Dermis microvascular lymphatic vessel endothelial cell (primary cell): ENCODE data around the gene DNAJB6. TPM values are rescaled to one million over a fixed set of nuclear protein-coding genes. Genes with fewer than 3 reads are reported as not detected.
A peak's percentile ranks its signal among the peaks of the same experiment; 100 is the strongest.

Experiments
- DNase-seq, 2 donors: peaks; one replicate each; pipeline versions ENCODE4 v3.0.0 to v3.0.0-alpha.2; 2010; ENCODE audit warnings: low read depth in 2 of 2
- total RNA-seq: library from RNA; depleted of rRNA; stranded (reverse); fragments of >200 nt; gene quantifications from 2 replicates; pipeline ENCODE4 v1.2.1, GENCODE V29; 2014

The DNAJB6 gene
- total RNA-seq, 1 donor from 2014 or later = 89.1 TPM

GRCh38 chr7:157368955-157369354 is 32.2 kb downstream of the DNAJB6 start:
- no peak for DNase-seq

GRCh38 chr7:157370742-157371141 is 33.9 kb downstream of the DNAJB6 start:
- peak; percentile 70 to 74 for DNase-seq

- DNase-seq = no peak
Observed at GRCh38 chr7:157371296-157371695, 34.5 kb downstream of the DNAJB6 start.

GRCh38 chr7:157372300-157373232 is 35.8 kb downstream of the DNAJB6 start:
- no peak for DNase-seq

GRCh38 chr7:157373493-157373892 is 36.7 kb downstream of the DNAJB6 start:
- DNase-seq = no peak

DNA sequence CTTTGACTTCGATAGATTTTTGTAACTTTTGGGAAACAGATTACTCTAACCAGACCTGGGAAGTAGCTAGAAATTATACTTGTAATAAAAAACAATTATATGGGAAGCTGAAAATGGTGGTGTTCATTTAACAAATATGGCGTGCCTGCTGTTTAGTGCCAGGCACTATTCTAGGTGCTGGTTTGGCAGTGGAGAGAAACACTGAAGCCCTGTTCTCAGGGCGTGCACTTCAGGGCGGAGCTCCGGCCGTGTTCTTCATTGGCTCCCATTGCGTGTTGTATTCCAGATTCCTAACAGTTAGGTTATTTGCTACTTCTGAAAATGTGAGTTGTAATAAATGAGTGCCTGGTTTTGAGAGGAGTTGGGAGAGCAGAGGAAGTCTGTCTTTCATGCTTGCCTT is 38.6 kb downstream of the DNAJB6 start:
- no peak for DNase-seq

GRCh38 chr7:157377436-157378124 is 40.8 kb downstream of the DNAJB6 start:
- DNase-seq = no peak

GRCh38 chr7:157378390-157378789 is 41.6 kb downstream of the DNAJB6 start:
- DNase-seq = no peak

DNA sequence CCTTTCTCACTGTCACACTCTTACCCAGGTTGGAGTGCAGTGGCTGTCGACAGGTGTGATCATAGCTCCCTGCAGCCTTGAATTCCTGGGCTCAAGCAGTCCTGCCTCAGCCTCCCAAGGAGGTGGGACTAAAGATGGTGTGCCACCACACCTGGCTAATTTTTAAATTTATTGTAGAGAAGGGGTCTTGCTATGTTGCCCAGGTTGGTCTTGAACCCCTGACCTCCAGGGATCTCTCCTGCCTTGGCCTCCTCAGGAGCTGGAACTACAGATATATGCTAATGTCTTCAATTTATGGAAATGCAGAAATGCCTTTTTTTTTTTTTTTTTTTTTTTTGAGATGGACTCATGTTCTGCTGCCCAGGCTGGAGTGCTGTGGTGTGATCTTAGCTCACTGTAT is 42.7 kb downstream of the DNAJB6 start:
- DNase-seq = no peak

GRCh38 chr7:157380416-157380815 is 43.6 kb downstream of the DNAJB6 start:
- DNase-seq = no peak

DNA sequence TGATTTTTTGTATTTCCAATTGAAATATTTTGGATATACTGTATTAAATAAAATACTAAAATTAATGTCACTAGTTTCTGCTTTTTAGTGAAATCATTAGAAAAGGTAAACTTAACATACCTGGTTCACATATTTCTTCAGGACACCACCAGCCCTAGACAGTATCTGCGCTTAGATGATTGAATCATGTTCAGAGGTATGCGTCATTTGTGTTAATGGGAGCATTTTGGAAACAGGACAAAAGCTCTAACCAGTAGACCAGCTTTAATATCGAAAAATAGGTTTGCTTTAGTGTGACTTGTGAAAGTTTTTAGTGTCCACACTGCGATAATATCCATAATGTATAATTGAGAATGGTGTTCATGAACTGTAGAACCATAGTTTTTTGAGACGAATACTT is 47.1 kb downstream of the DNAJB6 start:
- no peak for DNase-seq

GRCh38 chr7:157384301-157384700 is 47.5 kb downstream of the DNAJB6 start:
- no peak for DNase-seq

DNA sequence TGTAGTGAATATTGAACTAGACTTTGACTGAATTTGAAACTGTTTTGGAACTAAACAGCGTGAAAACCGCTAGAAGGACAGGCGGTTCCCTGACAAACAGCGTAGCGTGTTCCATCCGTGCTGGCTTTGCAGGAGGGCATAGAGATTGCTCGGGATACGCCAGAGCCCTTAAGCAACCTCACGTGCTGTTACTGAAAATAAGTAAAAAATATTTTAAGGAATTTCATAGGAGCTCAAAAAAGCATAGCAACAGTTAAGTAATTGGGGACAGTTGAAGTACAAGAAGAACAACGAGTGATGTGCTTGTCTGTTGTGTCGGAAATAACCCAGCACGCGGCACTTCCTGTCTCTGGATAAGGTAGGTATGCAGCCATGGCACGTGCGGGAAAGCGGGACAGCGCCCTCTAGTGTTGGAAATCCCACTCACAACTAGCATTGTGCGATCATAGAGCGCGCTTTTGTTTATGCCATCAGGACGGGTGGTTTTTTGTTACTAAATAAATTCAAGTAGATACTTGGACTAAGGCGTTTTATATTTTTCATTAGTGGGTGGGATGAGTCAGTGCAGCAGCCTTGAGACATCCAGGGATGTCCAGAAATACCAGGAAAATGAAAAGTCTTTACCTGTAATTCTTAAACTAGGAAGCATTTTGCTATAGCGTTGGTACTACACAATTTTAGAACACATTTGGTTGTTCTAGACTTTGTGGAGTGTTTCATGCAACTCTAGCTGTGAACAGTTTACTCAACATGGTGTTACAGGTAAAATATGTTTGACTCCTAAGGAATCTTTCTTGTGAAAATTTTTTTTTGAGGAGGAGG is 50.4 kb downstream of the DNAJB6 start:
- peak; percentile 90 to 92 for DNase-seq

- DNase-seq = no peak
Observed at GRCh38 chr7:157388301-157388700, 51.5 kb downstream of the DNAJB6 start.

DNA sequence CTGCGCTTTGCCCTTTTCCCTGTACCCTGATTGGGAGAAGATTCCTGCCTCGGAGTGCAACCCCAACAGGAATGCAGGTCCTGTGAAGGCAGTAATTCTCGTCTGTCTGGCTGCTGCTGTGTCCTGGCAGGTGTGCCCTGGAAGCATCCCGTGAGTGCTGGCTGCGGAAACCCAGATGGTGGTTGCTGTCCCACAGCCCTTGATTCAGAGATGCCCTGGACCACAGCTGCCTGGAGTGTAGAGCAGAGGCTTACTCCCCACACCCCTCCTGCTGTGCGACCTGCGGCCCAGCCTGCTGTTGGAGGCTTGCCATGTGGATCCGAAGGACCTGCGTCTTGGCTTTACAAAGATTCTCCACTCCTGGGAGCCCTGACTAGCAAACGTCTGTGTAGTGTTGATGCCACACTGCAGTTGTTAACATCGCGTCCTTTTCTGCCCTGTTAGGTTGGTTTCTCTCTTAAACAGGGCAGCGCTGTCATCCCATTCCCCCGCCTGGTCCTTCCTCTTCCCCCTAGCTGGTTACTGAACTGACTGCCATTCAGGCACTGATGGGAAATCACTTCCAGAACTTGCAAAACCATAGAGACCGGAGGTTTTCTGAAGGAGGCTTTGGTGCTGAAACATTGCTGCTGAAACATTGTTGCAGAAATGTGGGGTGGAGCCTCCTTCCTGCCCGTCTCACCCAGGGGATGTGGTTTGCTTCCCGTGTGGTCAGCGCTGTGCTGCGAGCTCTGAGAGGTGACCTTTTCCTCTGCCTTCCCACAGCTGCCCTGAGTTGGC is 53.3 kb downstream of the DNAJB6 start:
- no peak for DNase-seq

DNA sequence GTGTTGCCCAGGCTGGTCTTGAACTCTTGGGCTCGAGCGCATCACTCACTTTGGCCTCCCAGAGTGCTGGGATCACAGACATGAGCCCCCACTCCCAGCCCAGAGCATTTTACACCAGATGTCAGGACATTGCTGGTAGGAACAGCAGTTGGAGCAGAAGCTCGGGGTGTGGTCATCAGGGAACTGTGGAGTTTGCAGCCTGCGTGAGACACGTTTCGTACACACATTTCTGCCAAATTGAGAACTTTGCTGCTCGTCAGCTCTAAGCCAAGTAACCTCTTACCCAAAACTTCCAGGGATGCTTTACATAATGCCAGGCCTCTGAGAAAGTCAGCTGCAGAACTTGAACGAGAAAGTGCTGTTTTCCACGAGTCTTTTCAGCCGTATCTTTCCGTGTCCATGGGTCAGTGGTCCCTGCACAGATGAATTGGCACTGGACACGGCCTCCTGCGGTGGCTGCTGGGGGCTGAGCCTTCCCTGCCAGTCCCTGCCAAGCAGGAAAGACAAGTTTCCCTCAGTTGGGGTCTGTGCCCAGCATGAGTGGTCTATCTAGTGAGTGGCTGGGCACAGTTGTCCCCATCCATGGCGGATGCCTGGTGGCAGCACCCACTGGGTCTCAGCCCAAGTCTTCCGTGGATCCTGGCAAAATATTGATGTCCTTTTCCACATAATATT is 54.4 kb downstream of the DNAJB6 start:
- no peak for DNase-seq

GRCh38 chr7:157392256-157393037 is 55.6 kb downstream of the DNAJB6 start:
- no peak for DNase-seq

GRCh38 chr7:157394246-157395191 is 57.7 kb downstream of the DNAJB6 start:
- no peak for DNase-seq

DNA sequence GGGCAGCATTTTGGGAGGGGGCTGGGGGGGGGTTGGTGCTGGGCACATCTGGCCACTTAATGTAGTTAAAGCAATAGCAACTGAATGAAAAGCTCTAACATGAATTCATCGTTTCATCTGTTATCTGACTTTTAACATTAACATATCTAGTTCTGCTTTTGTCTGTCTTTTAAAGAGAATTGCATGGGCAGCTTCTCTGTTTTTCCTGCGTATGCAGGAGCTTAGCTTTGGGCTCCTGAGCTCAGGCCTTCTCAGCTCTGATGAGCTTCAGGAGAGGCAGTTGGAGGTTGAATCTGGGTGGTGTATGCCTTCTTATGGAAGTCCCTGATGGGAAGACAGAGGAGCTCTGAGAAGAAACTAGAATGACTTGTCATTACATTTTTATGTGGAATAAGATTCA is 58.4 kb downstream of the DNAJB6 start:
- DNase-seq = no peak
